ENCODE data around the gene RAB6A. TPM values are rescaled to one million over a fixed set of nuclear protein-coding genes. Genes with fewer than 3 reads are reported as not detected.

RAB6A gene
- total and polyA plus RNA-seq, 7 donors: 49.4 to 117 (median 86.9) TPM

DNA sequence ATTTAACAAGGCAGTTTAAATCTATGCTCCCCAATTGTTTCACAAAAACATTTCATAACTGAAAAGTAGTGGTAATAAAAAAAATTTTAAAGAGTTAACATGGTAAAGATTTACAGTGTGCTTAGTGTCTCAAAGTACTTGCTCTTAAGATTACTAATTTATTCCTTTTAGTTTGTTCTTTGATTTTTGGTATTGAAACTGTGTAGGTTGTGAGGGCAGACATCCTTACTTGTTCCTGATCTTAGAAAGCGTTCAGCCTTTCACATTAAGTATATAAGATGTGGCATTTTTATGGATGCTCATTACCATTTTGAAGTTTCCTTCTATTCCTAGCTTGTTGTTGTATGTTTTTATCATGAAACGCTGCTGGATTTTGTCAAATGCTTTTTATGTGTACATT is 32.9 kb downstream of the RAB6A start:
- Histone ChIP-seq H3K36me3 (ENCODE audit: insufficient read depth in 1 of 2, low read depth in 1 of 2) (no peaks in the 10 kb centered on the region), H3K27ac (no peak overlapping the region), H3K9me3 (no peaks in the 10 kb centered on the region), H3K27me3 (ENCODE audit: insufficient read depth in 3 of 3, low read length in 2 of 3) (no peaks in the 10 kb centered on the region), H3K4me3 (no peak overlapping the region), H3K4me1 (no peaks in the 10 kb centered on the region)
- TF ChIP-seq, protein P1, sequence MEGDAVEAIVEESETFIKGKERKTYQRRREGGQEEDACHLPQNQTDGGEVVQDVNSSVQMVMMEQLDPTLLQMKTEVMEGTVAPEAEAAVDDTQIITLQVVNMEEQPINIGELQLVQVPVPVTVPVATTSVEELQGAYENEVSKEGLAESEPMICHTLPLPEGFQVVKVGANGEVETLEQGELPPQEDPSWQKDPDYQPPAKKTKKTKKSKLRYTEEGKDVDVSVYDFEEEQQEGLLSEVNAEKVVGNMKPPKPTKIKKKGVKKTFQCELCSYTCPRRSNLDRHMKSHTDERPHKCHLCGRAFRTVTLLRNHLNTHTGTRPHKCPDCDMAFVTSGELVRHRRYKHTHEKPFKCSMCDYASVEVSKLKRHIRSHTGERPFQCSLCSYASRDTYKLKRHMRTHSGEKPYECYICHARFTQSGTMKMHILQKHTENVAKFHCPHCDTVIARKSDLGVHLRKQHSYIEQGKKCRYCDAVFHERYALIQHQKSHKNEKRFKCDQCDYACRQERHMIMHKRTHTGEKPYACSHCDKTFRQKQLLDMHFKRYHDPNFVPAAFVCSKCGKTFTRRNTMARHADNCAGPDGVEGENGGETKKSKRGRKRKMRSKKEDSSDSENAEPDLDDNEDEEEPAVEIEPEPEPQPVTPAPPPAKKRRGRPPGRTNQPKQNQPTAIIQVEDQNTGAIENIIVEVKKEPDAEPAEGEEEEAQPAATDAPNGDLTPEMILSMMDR (IDR thresholded peaks at IDR 0.05): no peak
- 87 to 94% (median 90%) methylated on average over 2 of the region's 2 CpGs for WGBS, 3 donors
- ATAC-seq (no peak), DNase-seq (no peak)
- intact Hi-C loops (cut with DNase I): no loop called here

DNA sequence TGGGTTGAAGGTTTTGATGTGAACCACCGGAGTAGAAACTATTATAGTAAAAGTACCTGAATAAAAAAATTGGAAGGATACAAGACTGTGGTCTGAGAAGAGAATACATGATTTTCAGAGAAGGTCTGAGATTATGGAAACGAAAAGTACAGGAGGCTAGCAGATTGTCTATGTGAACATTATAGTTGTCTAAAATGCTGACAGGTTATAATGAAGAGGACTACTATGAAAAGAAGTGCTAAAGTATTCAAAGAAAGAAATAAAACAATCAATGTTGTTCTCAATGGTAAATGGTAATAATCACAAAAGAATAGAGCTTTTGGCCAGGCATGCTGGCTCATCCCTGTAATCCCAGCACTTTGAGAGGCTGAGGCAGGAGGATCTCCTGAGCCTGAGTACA is 34.0 kb downstream of the RAB6A start:
- whole genome bisulfite sequencing, 3 donors: 88 to 94% (median 91%) methylated on average over 2 of the region's 2 CpGs
- TF ChIP-seq, protein P1 (IDR thresholded peaks at IDR 0.05): no peak
- Histone ChIP-seq H3K27ac (no peak overlapping the region), H3K27me3 (ENCODE audit: insufficient read depth in 3 of 3, low read length in 2 of 3) (no peaks in the 10 kb centered on the region), H3K4me1 (no peaks in the 10 kb centered on the region), H3K36me3 (ENCODE audit: insufficient read depth in 1 of 2, low read depth in 1 of 2) (no peaks in the 10 kb centered on the region), H3K9me3 (no peaks in the 10 kb centered on the region), H3K4me3 (no peak overlapping the region)
- ATAC-seq (no peak), DNase-seq (no peak)
- intact Hi-C loops (cut with DNase I): no loop called here

DNA sequence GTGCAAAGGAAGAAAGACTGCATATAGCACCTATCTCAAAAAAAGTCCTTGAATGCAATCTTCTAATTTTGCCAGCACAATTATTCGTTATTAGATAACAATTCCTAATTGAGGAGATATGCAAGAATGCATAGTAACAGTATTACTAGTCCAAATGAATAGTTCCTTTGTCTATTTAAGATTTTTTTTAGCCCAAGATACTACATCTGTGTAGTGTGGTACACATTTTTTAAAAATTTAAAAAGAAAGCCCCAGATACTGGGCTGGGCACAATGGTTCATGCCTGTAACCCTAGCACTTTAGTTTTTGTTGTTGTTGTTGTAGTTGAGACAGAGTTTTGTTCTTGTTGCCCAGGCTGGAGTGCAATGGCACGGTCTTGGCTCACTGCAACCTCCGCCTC is 43.7 kb downstream of the RAB6A start:
- ATAC-seq: no peak
- no peak for DNase-seq
- intact Hi-C loops (cut with DNase I): no loop called here
- no peaks in the 10 kb centered on the region for H3K27me3 ChIP-seq (ENCODE audit: insufficient read depth in 3 of 3, low read length in 2 of 3)
- H3K9me3 ChIP-seq: no peaks in the 10 kb centered on the region
- H3K4me1 ChIP-seq: peaks cover 5% of the 10 kb centered on the region
- 82 to 94% (median 86%) methylated on average over 3 of the region's 3 CpGs for WGBS, 3 donors
- TF ChIP-seq, protein P1 (IDR thresholded peaks at IDR 0.05): no peak
- H3K4me3 ChIP-seq: no peak overlapping the region
- no peak overlapping the region for H3K27ac ChIP-seq
- H3K36me3 ChIP-seq (ENCODE audit: insufficient read depth in 1 of 2, low read depth in 1 of 2): peaks cover 0 to 60% of the 10 kb centered on the region in 2 donors

DNA sequence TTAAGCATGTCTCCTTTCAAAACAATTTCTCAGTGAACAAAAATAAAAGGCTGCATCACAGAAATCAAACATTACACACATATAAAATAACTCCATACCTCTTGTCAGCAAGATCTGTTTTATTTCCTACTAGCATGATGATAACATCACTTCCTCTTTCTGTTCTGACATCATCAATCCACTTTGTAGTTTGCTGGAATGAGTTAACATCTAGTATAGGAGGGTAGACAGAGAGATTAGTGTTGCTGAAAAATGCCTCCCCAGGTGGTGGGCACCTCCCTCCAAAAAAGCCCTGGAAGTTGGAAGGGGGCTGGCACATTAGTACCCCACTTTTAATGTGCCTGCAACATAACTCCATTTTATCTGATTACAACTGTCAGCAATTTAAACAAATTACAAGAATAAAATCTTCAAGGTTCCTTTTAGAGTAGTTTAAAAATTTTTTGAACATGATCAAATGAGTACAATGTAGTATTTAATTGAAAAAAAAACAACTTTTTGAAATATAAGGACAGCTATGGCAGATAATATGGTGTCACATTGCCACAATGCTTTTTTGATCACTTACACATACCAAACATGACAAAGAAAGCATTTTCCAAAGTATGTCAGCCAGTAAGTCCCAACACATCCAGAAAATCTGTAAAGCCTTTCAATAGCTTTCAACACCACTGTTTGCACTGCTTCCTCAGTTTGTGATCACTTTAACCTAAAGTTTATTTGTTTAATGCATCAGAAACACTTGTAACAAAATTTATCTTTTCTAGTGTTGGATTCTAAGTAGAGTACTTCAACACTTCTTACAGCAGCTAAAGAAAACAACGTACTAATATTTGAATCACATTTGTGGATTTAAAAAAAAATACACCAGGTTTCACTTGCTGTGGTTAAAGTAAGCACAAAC is 44.5 kb downstream of the RAB6A start:
- Histone ChIP-seq H3K27ac (no peak overlapping the region), H3K36me3 (ENCODE audit: insufficient read depth in 1 of 2, low read depth in 1 of 2) (peaks cover 0 to 67% of the 10 kb centered on the region in 2 donors), H3K27me3 (ENCODE audit: insufficient read depth in 3 of 3, low read length in 2 of 3) (no peaks in the 10 kb centered on the region), H3K4me3 (no peak overlapping the region), H3K4me1 (peaks cover 5% of the 10 kb centered on the region), H3K9me3 (no peaks in the 10 kb centered on the region)
- DNase-seq (no peak), ATAC-seq (no peak)
- 70 to 88% (median 83%) methylated on average over 1 of the region's 1 CpG for WGBS, 3 donors
- intact Hi-C loops (cut with DNase I): no loop called here
- TF ChIP-seq, protein P1 (IDR thresholded peaks at IDR 0.05): no peak
